HG02943 (cell line): ENCODE measurements around the gene WDR31.
"Not testable (repeated sequence)": the region's sequence is repeated elsewhere in the genome, so short reads cannot be mapped to it uniquely, and the experiment has no call there.

ENCODE experiments used
- ATAC-seq: cut with Tn5 transposase; IDR thresholded peaks from one replicate; pipeline ENCODE4 v1.9.1; 2021; ENCODE audit warnings: mild to moderate bottlenecking, low read depth, moderate library complexity; ENCODE audit not compliant: unreplicated experiment

Gene WDR31

GRCh38 chr9:113299800-113300292, 40.2 kb downstream of the WDR31 start:
- ATAC-seq = no peak

- ATAC-seq = no peak
Observed at GRCh38 chr9:113298924-113299770, 40.9 kb downstream of the WDR31 start.

GRCh38 chr9:113298311-113298710, 41.8 kb downstream of the WDR31 start:
- ATAC-seq = no peak

GRCh38 chr9:113296796-113297558, 43.1 kb downstream of the WDR31 start:
- ATAC-seq = no peak

- not testable (repeated sequence) for ATAC-seq
Observed at GRCh38 chr9:113296247-113296646, 43.8 kb downstream of the WDR31 start.

GRCh38 chr9:113293285-113293878, 46.7 kb downstream of the WDR31 start:
- ATAC-seq = no peak

- ATAC-seq = no peak
Observed at GRCh38 chr9:113290052-113290607, 49.9 kb downstream of the WDR31 start.

- no peak for ATAC-seq
Observed at GRCh38 chr9:113289091-113289490, 51.0 kb downstream of the WDR31 start.

GRCh38 chr9:113281356-113281755, 58.7 kb downstream of the WDR31 start:
- ATAC-seq = no peak

- ATAC-seq = no peak
Observed at GRCh38 chr9:113278840-113279239, 61.2 kb downstream of the WDR31 start.

GRCh38 chr9:113275157-113276131, 64.6 kb downstream of the WDR31 start, which contains the start of the genes CDC26 and PRPF4:
Gene CDC26, minus strand, starts transcription at chr9:113275572. Its CDS starts 3,065 bp downstream, at chr9:113272507.
Gene PRPF4, plus strand, starts transcription at chr9:113275658. Its CDS starts 86 bp downstream, at chr9:113275744.
- peak; percentile 98 for ATAC-seq

GRCh38 chr9:113274474-113275156, 65.5 kb downstream of the WDR31 start:
- no peak for ATAC-seq

- ATAC-seq = no peak
Observed at GRCh38 chr9:113269871-113270270, 70.2 kb downstream of the WDR31 start.

GRCh38 chr9:113269355-113269754, 70.7 kb downstream of the WDR31 start:
- ATAC-seq = no peak

GRCh38 chr9:113267911-113268566, 72.0 kb downstream of the WDR31 start:
- no peak for ATAC-seq

GRCh38 chr9:113266174-113266573, 73.9 kb downstream of the WDR31 start:
- ATAC-seq = no peak
